Nephron (organoid): ENCODE results near the gene STX18.
A peak's percentile ranks its signal among the peaks of the same experiment; 100 is the strongest.

ENCODE experiments used
- H3K27ac Mint-ChIP-seq, 3 experiments: 2 replicates each; pipeline ENCODE4 v1.8.0; 2020; ENCODE audit warnings: mixed read lengths in 3 of 3, mild to moderate bottlenecking in 2 of 3, moderate library complexity in 1 of 3
- H3K27me3 Mint-ChIP-seq: 2 replicates; pipeline ENCODE4 v1.8.0; 2021; ENCODE audit warnings: low read depth, mild to moderate bottlenecking, moderate library complexity, mixed read lengths
- H3K36me3 Mint-ChIP-seq: 2 replicates; pipeline ENCODE4 v1.8.0; 2020; ENCODE audit warnings: low read depth, mixed read lengths
- H3K4me1 Mint-ChIP-seq: 2 replicates; pipeline ENCODE4 v1.8.0; 2020; ENCODE audit warnings: mixed read lengths
- H3K4me3 Mint-ChIP-seq, 3 experiments: 2 replicates each; pipeline ENCODE4 v1.8.0; 2020; ENCODE audit warnings: mild to moderate bottlenecking in 3 of 3, mixed read lengths in 3 of 3, moderate library complexity in 2 of 3
- H3K9me3 Mint-ChIP-seq: 2 replicates; pipeline ENCODE4 v1.8.0; 2020; ENCODE audit warnings: mixed read lengths
- CTCF ChIP-seq, 3 experiments: fragments of 200-600 bp; sonication (generic); IDR thresholded peaks; one replicate each; pipeline ENCODE4 v1.5.0; 2021; ENCODE audit warnings: antibody characterized with exemption in 3 of 3; ENCODE audit not compliant: unreplicated experiment in 3 of 3

Gene STX18

GRCh38 chr4:4504783-4505182 lies 37.1 kb downstream of the STX18 start:
- peaks cover 5% of the 10 kb centered on the region for H3K27me3 Mint-ChIP-seq

GRCh38 chr4:4502694-4503311 lies 39.0 kb downstream of the STX18 start:
- peaks cover 5% of the 10 kb centered on the region for H3K27me3 Mint-ChIP-seq
- H3K9me3 Mint-ChIP-seq = no peaks in the 10 kb centered on the region
- no peak overlapping the region for H3K27ac Mint-ChIP-seq
- TF ChIP-seq CTCF (IDR thresholded peaks at IDR 0.05; ENCODE audit: unreplicated experiment in 3 of 3) = no peak
- H3K4me1 Mint-ChIP-seq = peaks cover 8% of the 10 kb centered on the region
- H3K4me3 Mint-ChIP-seq = no peak overlapping the region
- H3K36me3 Mint-ChIP-seq = peaks cover 3% of the 10 kb centered on the region

More at GRCh38 chr4:4504783-4505182, 37.1 kb downstream of the STX18 start:
- H3K4me1 Mint-ChIP-seq = peaks cover under 1% of the 10 kb centered on the region
- H3K9me3 Mint-ChIP-seq = no peaks in the 10 kb centered on the region
- peaks cover 4% of the 10 kb centered on the region for H3K36me3 Mint-ChIP-seq
- no peak overlapping the region for H3K27ac Mint-ChIP-seq
- TF ChIP-seq CTCF (IDR thresholded peaks at IDR 0.05; ENCODE audit: unreplicated experiment in 3 of 3) = no peak
- H3K4me3 Mint-ChIP-seq = no peak overlapping the region

- H3K27ac Mint-ChIP-seq = no peak overlapping the region
- no peak overlapping the region for H3K4me3 Mint-ChIP-seq
- no peak for TF ChIP-seq CTCF (IDR thresholded peaks at IDR 0.05; ENCODE audit: unreplicated experiment in 3 of 3)
- H3K4me1 Mint-ChIP-seq = peaks cover 8% of the 10 kb centered on the region
- peaks cover 5% of the 10 kb centered on the region for H3K27me3 Mint-ChIP-seq
- H3K36me3 Mint-ChIP-seq = peaks cover 3% of the 10 kb centered on the region
- no peaks in the 10 kb centered on the region for H3K9me3 Mint-ChIP-seq
These were observed 40.2 kb downstream of the STX18 start for GRCh38 chr4:4501679-4502078.

- Mint-ChIP-seq H3K27me3 (peaks cover 5% of the 10 kb centered on the region), H3K4me1 (peaks cover 8% of the 10 kb centered on the region)
These were observed 42.3 kb downstream of the STX18 start for GRCh38 chr4:4499438-4500123.

GRCh38 chr4:4496592-4497372 lies 45.1 kb downstream of the STX18 start:
- no peaks in the 10 kb centered on the region for H3K27me3 Mint-ChIP-seq
- TF ChIP-seq CTCF (IDR thresholded peaks at IDR 0.05; ENCODE audit: unreplicated experiment in 3 of 3) = no peak
- H3K4me1 Mint-ChIP-seq = peaks cover 11% of the 10 kb centered on the region
- H3K36me3 Mint-ChIP-seq = no peaks in the 10 kb centered on the region
- no peak overlapping the region for H3K27ac Mint-ChIP-seq
- H3K9me3 Mint-ChIP-seq = no peaks in the 10 kb centered on the region
- H3K4me3 Mint-ChIP-seq = no peak overlapping the region

More at GRCh38 chr4:4499438-4500123, 42.3 kb downstream of the STX18 start:
- Mint-ChIP-seq H3K27ac (peak overlapping the region; percentile 6 to 78 (median 45)), H3K4me3 (peak overlapping the region in 1 of 3 experiments; percentile 14), H3K9me3 (no peaks in the 10 kb centered on the region), H3K36me3 (no peaks in the 10 kb centered on the region)
- no peak for TF ChIP-seq CTCF (IDR thresholded peaks at IDR 0.05; ENCODE audit: unreplicated experiment in 3 of 3)
